Measurements from ENCODE around the gene ITGB3.

Gene ITGB3

GRCh38 chr17:47224966-47225365 lies 28.7 kb upstream of the ITGB3 start:
- TF ChIP-seq CTCF (IDR thresholded peaks at IDR 0.05; ENCODE audit: borderline replicate concordance, extremely low read depth, low read length, poor library complexity, severe bottlenecking) (no peak), EZH2 (IDR thresholded peaks at IDR 0.05; ENCODE audit: borderline replicate concordance, low read depth, low read length, severe bottlenecking) (no peak)
- Histone ChIP-seq H3K4me3 (ENCODE audit: low read depth in 1 of 2, low read length in 2 of 2) (no peak overlapping the region), H3K4me1 (ENCODE audit: insufficient read depth, low read length) (peaks cover 18% of the 10 kb centered on the region), H2AFZ (ENCODE audit: low read depth, low read length) (no peak overlapping the region), H3K79me2 (ENCODE audit: insufficient read depth, low read length) (no peaks in the 10 kb centered on the region), H3K27me3 (ENCODE audit: insufficient read depth, low read length, poor library complexity) (no peaks in the 10 kb centered on the region), H3K27ac (ENCODE audit: low read length) (no peak overlapping the region), H4K20me1 (ENCODE audit: insufficient read depth, low read length) (no peaks in the 10 kb centered on the region), H3K9ac (ENCODE audit: low read depth, low read length) (no peak overlapping the region), H3K36me3 (ENCODE audit: insufficient read depth, low read length) (no peaks in the 10 kb centered on the region), H3K4me2 (ENCODE audit: insufficient read depth, low read length) (no peak overlapping the region), H3K9me3 (ENCODE audit: insufficient read depth, low read length, severe bottlenecking) (peaks cover 3% of the 10 kb centered on the region)
- DNase-seq: no peak
- no peak for ATAC-seq (ENCODE audit: insufficient read depth, low read depth)

- DNase-seq: no peak
- no peak for ATAC-seq (ENCODE audit: insufficient read depth, low read depth)
- Histone ChIP-seq H3K9me3 (ENCODE audit: insufficient read depth, low read length, severe bottlenecking) (peaks cover 3% of the 10 kb centered on the region), H3K36me3 (ENCODE audit: insufficient read depth, low read length) (no peaks in the 10 kb centered on the region), H3K4me2 (ENCODE audit: insufficient read depth, low read length) (no peak overlapping the region), H2AFZ (ENCODE audit: low read depth, low read length) (no peak overlapping the region), H3K79me2 (ENCODE audit: insufficient read depth, low read length) (no peaks in the 10 kb centered on the region), H3K9ac (ENCODE audit: low read depth, low read length) (no peak overlapping the region), H3K4me1 (ENCODE audit: insufficient read depth, low read length) (peaks cover 18% of the 10 kb centered on the region), H4K20me1 (ENCODE audit: insufficient read depth, low read length) (no peaks in the 10 kb centered on the region), H3K27me3 (ENCODE audit: insufficient read depth, low read length, poor library complexity) (peaks cover under 1% of the 10 kb centered on the region), H3K27ac (ENCODE audit: low read length) (no peak overlapping the region), H3K4me3 (ENCODE audit: low read depth in 1 of 2, low read length in 2 of 2) (no peak overlapping the region)
- no peak for TF ChIP-seq EZH2 (IDR thresholded peaks at IDR 0.05; ENCODE audit: borderline replicate concordance, low read depth, low read length, severe bottlenecking)
- TF ChIP-seq CTCF (IDR thresholded peaks at IDR 0.05; ENCODE audit: borderline replicate concordance, extremely low read depth, low read length, poor library complexity, severe bottlenecking): no peak
Observed at GRCh38 chr17:47225436-47225858, 28.2 kb upstream of the ITGB3 start.

- Histone ChIP-seq H3K9me3 (ENCODE audit: insufficient read depth, low read length, severe bottlenecking) (peaks cover 3% of the 10 kb centered on the region), H3K27me3 (ENCODE audit: insufficient read depth, low read length, poor library complexity) (peaks cover 4% of the 10 kb centered on the region), H3K9ac (ENCODE audit: low read depth, low read length) (no peak overlapping the region), H3K4me1 (ENCODE audit: insufficient read depth, low read length) (peaks cover 15% of the 10 kb centered on the region), H3K79me2 (ENCODE audit: insufficient read depth, low read length) (no peaks in the 10 kb centered on the region), H3K36me3 (ENCODE audit: insufficient read depth, low read length) (no peaks in the 10 kb centered on the region), H3K4me2 (ENCODE audit: insufficient read depth, low read length) (no peak overlapping the region), H4K20me1 (ENCODE audit: insufficient read depth, low read length) (no peaks in the 10 kb centered on the region), H2AFZ (ENCODE audit: low read depth, low read length) (no peak overlapping the region), H3K4me3 (ENCODE audit: low read depth in 1 of 2, low read length in 2 of 2) (no peak overlapping the region), H3K27ac (ENCODE audit: low read length) (no peak overlapping the region)
- ATAC-seq (ENCODE audit: insufficient read depth, low read depth) (no peak), DNase-seq (no peak)
- TF ChIP-seq EZH2 (IDR thresholded peaks at IDR 0.05; ENCODE audit: borderline replicate concordance, low read depth, low read length, severe bottlenecking): no peak
- no peak for TF ChIP-seq CTCF (IDR thresholded peaks at IDR 0.05; ENCODE audit: borderline replicate concordance, extremely low read depth, low read length, poor library complexity, severe bottlenecking)
Observed at GRCh38 chr17:47225911-47226688, 27.5 kb upstream of the ITGB3 start.
